Mesodermal cell (in vitro differentiated cells): Measurements from ENCODE around the gene ST6GAL1. TPM values are rescaled to one million over a fixed set of nuclear protein-coding genes. Genes with fewer than 3 reads are reported as not detected.
"Not testable (repeated sequence)": the region's sequence is repeated elsewhere in the genome, so short reads cannot be mapped to it uniquely, and the experiment has no call there.

Source experiments
- H3K27ac ChIP-seq: 2 replicates; pipeline ENCODE4 v1.7.0; 2013; ENCODE audit warnings: mild to moderate bottlenecking, low read depth, low read length, moderate library complexity; ENCODE audit not compliant: severe bottlenecking
- H3K36me3 ChIP-seq: 2 replicates; pipeline ENCODE4 v1.7.1; 2013; ENCODE audit warnings: mild to moderate bottlenecking, low read length, moderate library complexity; ENCODE audit not compliant: control insufficient read depth, insufficient read depth
- H3K4me1 ChIP-seq: one replicate; pipeline ENCODE4 v1.7.1; 2013; ENCODE audit warnings: mild to moderate bottlenecking, low read length; ENCODE audit not compliant: insufficient read depth, control insufficient read depth, poor library complexity, severe bottlenecking
- H3K4me3 ChIP-seq: 2 replicates; pipeline ENCODE4 v1.7.0; 2013; ENCODE audit warnings: low read length, control low read depth, mild to moderate bottlenecking; ENCODE audit not compliant: insufficient read depth, poor library complexity, severe bottlenecking; ENCODE audit errors: extremely low read depth
- H3K9me3 ChIP-seq: 2 replicates; pipeline ENCODE4 v1.7.1; 2013; ENCODE audit warnings: mild to moderate bottlenecking, low read length, moderate library complexity; ENCODE audit not compliant: control insufficient read depth
- WGBS, 2 experiments: methylation state at CpG; one replicate each; pipeline ENCODE4 v1.1.5; 2013; ENCODE audit warnings: missing lambda C conversion rate in 2 of 2; ENCODE audit not compliant: insufficient coverage in 2 of 2; 5-methylcytosine and 5-hydroxymethylcytosine counted together
- polyA plus RNA-seq, 2 experiments: library from polyadenylated mRNA; stranded (reverse); fragments of 50-300 nt; gene quantifications; one replicate each; pipeline ENCODE4 v1.2.3, GENCODE V29; 2013

ST6GAL1 gene, protein sequence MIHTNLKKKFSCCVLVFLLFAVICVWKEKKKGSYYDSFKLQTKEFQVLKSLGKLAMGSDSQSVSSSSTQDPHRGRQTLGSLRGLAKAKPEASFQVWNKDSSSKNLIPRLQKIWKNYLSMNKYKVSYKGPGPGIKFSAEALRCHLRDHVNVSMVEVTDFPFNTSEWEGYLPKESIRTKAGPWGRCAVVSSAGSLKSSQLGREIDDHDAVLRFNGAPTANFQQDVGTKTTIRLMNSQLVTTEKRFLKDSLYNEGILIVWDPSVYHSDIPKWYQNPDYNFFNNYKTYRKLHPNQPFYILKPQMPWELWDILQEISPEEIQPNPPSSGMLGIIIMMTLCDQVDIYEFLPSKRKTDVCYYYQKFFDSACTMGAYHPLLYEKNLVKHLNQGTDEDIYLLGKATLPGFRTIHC
- 61.2 TPM for polyA plus RNA-seq (2013, experiment 1 of 2)
- polyA plus RNA-seq (2013, experiment 2 of 2) = 39.4 TPM

- Histone ChIP-seq H3K9me3 (no peaks in the 10 kb centered on the region), H3K27ac (peak within 1 kb of the TSS; percentile 76), H3K4me3 (peak within 1 kb of the TSS; percentile 87), H3K4me1 (no peaks in the 10 kb centered on the region), H3K36me3 (peaks cover 24% of the 10 kb centered on the region)
- 0 to 3% methylated on average over 25 to 35 of the region's 38 CpGs for WGBS, 2 experiments
These were observed at the start of gene ST6GAL1 for GRCh38 chr3:186930143-186930640. ST6GAL1 (plus strand) TSS chr3:186930526; CDS start chr3:187042704, 112,178 bp downstream.

- peaks cover 20% of the 10 kb centered on the region for H3K4me1 ChIP-seq
- no peaks in the 10 kb centered on the region for H3K9me3 ChIP-seq
- H3K36me3 ChIP-seq = no peaks in the 10 kb centered on the region
- no peak overlapping the region for H3K4me3 ChIP-seq
- peak overlapping the region; percentile 82 for H3K27ac ChIP-seq
- WGBS, 2 experiments = 88 to 100% methylated on average over 2 of the region's 4 CpGs
These were observed 48.2 kb upstream of the ST6GAL1 start for GRCh38 chr3:186882150-186882524.

GRCh38 chr3:186882881-186883685, 47.2 kb upstream of the ST6GAL1 start:
- Histone ChIP-seq H3K9me3 (no peaks in the 10 kb centered on the region), H3K4me1 (peaks cover 24% of the 10 kb centered on the region), H3K27ac (peak overlapping the region; percentile 58), H3K4me3 (no peak overlapping the region), H3K36me3 (no peaks in the 10 kb centered on the region)
- 83 to 100% methylated on average over 5 of the region's 6 CpGs for WGBS, 2 experiments

- 90 to 100% methylated on average over 1 of the region's 1 CpG for WGBS, 2 experiments
- Histone ChIP-seq H3K4me1 (peaks cover 29% of the 10 kb centered on the region), H3K27ac (no peak overlapping the region), H3K4me3 (no peak overlapping the region), H3K36me3 (no peaks in the 10 kb centered on the region), H3K9me3 (no peaks in the 10 kb centered on the region)
These were observed 46.7 kb upstream of the ST6GAL1 start for GRCh38 chr3:186883686-186884058.

GRCh38 chr3:186884868-186885267, 45.5 kb upstream of the ST6GAL1 start:
- H3K9me3 ChIP-seq, H3K4me3 ChIP-seq, H3K27ac ChIP-seq, H3K36me3 ChIP-seq: not testable (repeated sequence)
- peaks cover 33% of the 10 kb centered on the region for H3K4me1 ChIP-seq
- WGBS, 2 experiments = 96 to 97% methylated on average over 13 to 14 of the region's 29 CpGs

GRCh38 chr3:186886202-186886981, 43.9 kb upstream of the ST6GAL1 start:
- Histone ChIP-seq H3K27ac (peak overlapping the region; percentile 1), H3K4me3 (no peak overlapping the region), H3K9me3 (no peaks in the 10 kb centered on the region), H3K36me3 (no peaks in the 10 kb centered on the region), H3K4me1 (peaks cover 33% of the 10 kb centered on the region)
- 80 to 90% methylated on average over 1 to 2 of the region's 5 CpGs for WGBS, 2 experiments

DNA sequence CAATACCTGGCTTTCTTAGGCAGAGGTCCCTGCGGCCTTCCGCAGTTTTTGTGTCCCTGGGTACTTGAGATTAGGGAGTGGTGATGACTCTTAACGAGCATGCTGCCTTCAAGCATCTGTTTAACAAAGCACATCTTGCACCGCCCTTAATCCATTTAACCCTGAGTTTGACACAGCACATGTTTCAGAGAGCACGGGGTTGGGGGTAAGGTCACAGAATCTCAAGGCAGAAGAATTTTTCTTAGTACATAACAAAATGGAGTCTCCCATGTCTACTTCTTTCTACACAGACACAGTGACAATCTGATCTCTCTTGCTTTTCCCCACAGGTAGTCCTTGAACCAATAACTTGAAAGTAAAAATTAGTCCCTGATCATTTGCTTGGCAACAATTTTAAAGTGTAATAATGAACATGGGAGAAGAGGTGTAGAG, 42.8 kb upstream of the ST6GAL1 start:
- H3K4me1 ChIP-seq = peaks cover 27% of the 10 kb centered on the region
- not testable (repeated sequence) for H3K9me3 ChIP-seq, H3K36me3 ChIP-seq, H3K27ac ChIP-seq, H3K4me3 ChIP-seq
- WGBS, 2 experiments = no CpG with 5 or more reads among the region's 5 CpGs

GRCh38 chr3:186888569-186888968, 41.8 kb upstream of the ST6GAL1 start:
- Histone ChIP-seq H3K27ac (no peak overlapping the region), H3K9me3 (no peaks in the 10 kb centered on the region), H3K4me3 (no peak overlapping the region), H3K4me1 (peaks cover 27% of the 10 kb centered on the region), H3K36me3 (no peaks in the 10 kb centered on the region)
- WGBS, 2 experiments = 75 to 92% methylated on average over 2 to 5 of the region's 6 CpGs

- not testable (repeated sequence) for H3K36me3 ChIP-seq, H3K9me3 ChIP-seq, H3K4me3 ChIP-seq, H3K27ac ChIP-seq
- H3K4me1 ChIP-seq = peaks cover 27% of the 10 kb centered on the region
- WGBS, 2 experiments = 100% methylated on average over 3 of the region's 4 CpGs; no CpG with 5 or more reads in 1 of the 2 experiments
These were observed 40.6 kb upstream of the ST6GAL1 start for GRCh38 chr3:186889698-186890097.

DNA sequence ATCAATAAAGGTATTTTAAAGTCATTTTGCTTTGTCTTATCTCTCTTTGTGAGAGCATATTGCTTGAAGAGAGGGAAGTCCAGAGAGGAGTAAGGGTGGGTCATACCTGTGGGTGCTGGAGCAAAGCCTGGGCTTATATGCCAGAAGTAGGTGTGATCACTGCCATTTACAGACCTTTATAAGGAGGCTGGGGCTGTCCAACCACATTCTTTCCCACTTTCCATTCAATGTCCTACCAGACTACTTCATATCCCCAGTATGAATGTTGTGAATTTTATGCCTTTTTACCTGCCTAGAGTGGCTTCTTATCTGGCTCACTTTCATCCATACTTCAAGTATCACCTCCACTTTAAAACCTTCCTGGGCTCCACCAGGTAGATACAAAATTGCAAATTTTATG, 39.4 kb upstream of the ST6GAL1 start:
- Histone ChIP-seq H3K4me3 (no peak overlapping the region), H3K27ac (no peak overlapping the region), H3K9me3 (no peaks in the 10 kb centered on the region), H3K4me1 (peaks cover 23% of the 10 kb centered on the region), H3K36me3 (no peaks in the 10 kb centered on the region)
